ENCODE measurements around the gene ADARB1.

The ADARB1 gene

GRCh38 chr21:45074818-45075595 lies 627 bp downstream of the ADARB1 start:
- DNase-seq (ENCODE audit: low read depth in 2 of 2, low spot score in 1 of 2), result no peak

DNA sequence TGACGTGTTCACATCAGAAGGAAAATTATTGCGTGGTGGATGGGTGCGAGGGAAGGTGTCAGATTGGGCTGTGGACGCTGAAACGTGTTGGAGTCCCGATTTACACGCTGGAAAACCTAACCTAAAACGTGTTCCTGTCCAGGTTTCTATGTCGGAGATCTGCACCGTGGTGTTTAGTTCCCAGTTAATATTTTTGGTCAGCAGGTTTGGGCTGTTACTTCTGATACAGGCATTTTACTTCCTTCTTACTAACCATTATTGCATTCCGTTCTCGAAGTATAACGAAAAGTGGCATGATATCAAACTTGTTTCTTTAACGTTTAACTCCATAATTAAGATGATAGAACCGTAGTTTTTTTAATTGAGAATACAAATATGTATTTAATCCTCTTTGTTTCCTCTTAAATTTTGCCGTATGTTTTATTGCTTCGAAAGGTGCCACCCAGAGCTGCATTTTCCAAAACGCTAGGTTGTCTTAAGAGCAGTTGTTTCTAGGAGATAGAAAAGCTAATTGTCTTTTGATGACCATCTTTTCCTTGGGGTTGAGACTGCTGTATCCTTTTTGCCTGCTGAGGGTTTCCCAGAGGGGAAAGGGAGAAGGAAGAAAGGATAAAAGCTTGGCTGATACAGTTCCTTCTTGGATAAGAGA lies 1.3 kb downstream of the ADARB1 start:
- DNase-seq (ENCODE audit: low read depth in 2 of 2, low spot score in 1 of 2), result no peak

GRCh38 chr21:45076245-45076711 lies 1.9 kb downstream of the ADARB1 start:
- DNase-seq (ENCODE audit: low read depth in 2 of 2, low spot score in 1 of 2), result no peak

- DNase-seq (ENCODE audit: low read depth in 2 of 2, low spot score in 1 of 2), result no peak
Measured at GRCh38 chr21:45078371-45078770, 4.0 kb downstream of the ADARB1 start.

DNA sequence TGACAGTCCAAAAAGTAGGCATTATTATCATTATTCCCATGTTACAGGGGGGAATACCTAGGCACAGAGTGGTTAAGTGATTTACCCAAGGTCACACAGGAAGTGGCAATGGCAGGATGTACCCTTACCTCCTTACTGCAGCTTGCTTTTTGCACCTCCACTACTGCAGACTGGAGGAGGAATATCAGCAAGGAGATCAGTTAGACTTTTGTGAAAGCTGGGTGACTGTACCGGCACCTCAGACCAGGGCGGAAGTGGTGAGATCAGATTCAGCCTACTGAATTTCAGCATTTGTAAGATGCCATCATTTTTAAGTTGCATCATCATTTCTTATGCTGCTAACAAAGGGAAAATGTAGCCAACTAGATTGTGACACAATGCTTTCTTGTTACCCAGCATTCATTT lies 4.5 kb downstream of the ADARB1 start:
- DNase-seq (ENCODE audit: low read depth in 2 of 2, low spot score in 1 of 2), result peak; percentile 53 to 62

- DNase-seq (ENCODE audit: low read depth in 2 of 2, low spot score in 1 of 2), result no peak
Measured at GRCh38 chr21:45079351-45079750, 5.0 kb downstream of the ADARB1 start.

DNA sequence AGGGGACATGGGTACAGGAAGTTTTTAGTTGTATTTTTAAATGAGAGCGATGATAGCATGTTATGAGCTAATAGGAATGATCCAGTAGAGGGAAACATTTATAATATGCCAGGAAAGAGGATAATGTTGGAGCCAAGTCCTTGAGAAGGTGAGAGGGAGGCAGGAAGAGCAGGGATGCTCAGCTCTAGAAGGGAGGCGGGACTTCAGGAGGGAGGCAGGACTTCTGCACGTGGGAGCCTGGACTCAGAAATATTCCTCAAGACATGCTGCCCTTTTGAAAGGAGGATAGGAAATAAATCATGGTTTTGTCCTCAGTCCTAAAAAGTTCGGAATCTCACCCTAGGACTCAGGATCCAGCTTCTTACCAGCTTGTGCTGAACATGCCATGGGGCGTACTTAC lies 5.9 kb downstream of the ADARB1 start:
- DNase-seq (ENCODE audit: low read depth in 2 of 2, low spot score in 1 of 2), result no peak

DNA sequence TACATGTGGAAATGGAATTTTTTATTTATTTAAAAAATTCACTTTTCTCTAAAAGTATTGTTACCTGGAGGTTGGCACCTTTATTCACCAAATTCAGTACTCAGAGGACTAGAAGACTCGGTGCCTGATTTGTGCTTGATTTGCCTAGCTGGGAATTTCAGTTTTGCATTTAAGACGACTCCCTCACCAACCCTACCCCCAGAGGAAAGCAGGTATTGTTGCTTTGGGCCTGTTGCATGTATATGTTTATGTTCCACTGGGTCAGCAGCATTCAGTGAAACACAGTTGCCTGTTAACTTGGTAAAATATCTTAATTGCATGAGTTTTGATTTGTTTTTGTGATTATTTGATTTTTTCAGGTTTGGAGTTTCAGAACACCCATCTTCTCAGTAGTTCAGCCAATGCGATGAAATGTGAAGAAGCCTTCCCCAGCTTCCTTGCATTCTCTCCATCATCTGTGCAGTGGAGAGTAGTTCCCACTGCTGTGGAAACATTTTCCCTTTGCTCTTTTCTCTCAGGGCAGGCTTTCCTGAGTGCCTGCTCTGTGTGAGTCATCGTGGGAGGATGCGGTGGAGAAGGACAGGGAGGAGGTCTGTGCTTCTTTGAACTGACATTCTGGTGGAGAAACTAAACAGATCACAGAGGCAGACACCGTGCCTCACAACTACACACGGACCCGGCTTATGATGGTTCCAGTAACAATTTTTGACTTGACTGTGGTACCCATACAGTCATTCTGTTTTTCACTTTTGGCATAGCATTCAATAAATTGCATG lies 6.4 kb downstream of the ADARB1 start:
- DNase-seq (ENCODE audit: low read depth in 2 of 2, low spot score in 1 of 2), result no peak

GRCh38 chr21:45081636-45082035 lies 7.3 kb downstream of the ADARB1 start:
- DNase-seq (ENCODE audit: low read depth in 2 of 2, low spot score in 1 of 2), result no peak

GRCh38 chr21:45082736-45083135 lies 8.4 kb downstream of the ADARB1 start:
- no peak for DNase-seq (ENCODE audit: low read depth in 2 of 2, low spot score in 1 of 2)

DNA sequence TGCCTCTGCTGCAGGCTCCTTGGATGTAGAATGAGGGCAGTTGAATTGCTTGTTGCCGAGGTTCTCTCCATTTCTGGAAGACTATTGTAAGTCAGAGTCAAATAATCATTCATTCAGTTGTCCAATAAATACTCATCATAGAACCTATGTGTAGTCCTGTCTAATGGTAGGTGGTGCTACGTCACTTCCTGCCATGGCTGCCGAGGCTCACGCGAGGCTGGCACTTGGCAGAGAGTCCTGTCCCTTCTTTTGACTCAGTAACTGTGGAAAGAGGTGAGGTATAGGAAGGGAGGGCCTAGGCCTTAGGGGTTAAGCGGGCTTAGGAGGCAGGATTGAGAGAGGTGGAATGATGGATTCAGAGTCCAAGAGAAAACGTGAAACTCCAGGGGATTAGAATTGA lies 9.7 kb downstream of the ADARB1 start:
- DNase-seq (ENCODE audit: low read depth in 2 of 2, low spot score in 1 of 2), result no peak

DNA sequence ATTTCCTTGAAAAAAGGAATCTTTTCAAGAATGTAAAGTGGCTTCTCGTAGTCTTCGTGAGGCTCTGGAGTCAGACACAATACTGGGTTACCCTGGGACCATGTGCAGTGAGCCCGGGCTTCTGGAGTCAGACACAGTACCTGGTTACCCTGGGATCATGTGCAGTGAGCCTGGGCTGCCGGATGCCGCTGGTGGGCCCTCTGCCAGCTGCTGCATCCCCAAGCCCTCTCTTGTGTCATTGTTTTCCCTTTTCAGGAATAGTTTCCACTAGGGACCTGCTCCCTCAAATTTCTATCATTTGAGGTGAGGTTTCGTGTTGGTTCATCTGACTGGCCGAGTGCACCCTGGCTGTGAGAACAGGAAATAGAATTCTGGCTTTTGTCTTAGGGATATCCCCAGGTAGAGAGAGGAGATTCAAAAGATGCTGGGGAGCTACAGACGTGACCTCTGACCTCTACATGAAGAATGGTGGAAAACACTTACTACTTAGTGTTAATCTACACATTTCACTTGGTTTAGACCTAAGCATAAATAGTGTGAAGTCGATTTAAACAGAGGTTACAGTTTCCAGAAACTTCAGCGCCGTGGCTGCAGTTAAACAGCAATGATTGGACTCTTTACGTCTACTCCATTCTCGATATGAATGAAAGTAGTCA lies 10.6 kb downstream of the ADARB1 start:
- no peak for DNase-seq (ENCODE audit: low read depth in 2 of 2, low spot score in 1 of 2)

GRCh38 chr21:45085700-45086099 lies 11.3 kb downstream of the ADARB1 start:
- no peak for DNase-seq (ENCODE audit: low read depth in 2 of 2, low spot score in 1 of 2)

- no peak for DNase-seq (ENCODE audit: low read depth in 2 of 2, low spot score in 1 of 2)
Measured at GRCh38 chr21:45086337-45086958, 12.1 kb downstream of the ADARB1 start.

DNA sequence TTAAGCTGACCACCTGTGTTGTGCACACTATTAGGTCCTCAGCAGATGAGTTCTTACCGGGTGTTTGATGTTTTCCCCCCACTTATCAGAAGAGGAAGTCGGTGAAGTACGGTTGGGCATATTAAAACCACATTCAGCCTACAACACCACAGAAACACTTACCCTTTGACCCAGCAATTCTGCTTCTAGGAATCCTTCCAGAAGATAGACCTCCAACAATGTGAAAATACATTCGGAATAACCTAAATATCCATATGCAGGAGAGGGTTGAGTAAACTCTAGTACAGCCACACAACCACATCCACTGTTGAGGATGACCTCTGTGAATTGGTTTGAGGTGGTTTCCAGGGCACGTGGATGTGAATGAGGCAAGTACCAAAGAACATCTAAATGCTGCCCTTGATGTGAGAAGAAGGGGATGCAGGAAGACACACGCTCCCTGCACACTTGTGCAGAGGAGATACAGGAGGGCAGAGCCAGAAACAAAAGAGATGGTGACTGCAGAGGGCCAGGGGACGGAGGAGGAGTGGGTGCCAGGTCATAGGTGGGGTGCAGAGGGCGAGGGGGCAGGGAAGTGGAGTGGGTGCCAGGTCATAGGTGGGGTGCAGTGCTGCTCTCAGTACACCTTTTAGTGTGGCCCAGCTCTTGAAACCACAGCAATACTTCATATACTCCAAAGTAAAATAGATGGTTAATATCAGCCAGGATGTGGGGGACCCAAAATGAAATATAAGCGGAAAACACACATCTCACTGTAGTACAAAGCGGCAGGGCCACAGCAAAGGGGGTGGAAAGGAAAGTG lies 12.8 kb downstream of the ADARB1 start:
- no peak for DNase-seq (ENCODE audit: low read depth in 2 of 2, low spot score in 1 of 2)

DNA sequence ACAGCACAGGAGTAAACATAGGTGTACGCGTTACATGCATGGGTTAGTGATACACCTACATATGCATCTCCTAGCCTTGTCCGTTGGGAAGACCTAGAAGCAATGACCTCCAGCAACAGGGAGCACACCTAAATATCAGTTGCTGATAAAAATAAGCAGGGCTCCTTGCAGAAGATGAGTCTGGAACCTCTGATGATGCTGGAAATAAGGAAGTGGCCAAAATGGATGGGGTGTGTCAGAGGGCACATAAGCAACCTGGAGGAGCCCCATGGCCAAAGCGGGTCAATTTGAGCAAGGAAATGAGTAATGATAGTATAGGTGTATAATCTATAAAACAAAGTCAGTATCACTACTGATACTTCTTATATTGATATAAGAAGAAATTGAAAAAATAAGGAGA lies 13.7 kb downstream of the ADARB1 start:
- DNase-seq (ENCODE audit: low read depth in 2 of 2, low spot score in 1 of 2), result no peak

DNA sequence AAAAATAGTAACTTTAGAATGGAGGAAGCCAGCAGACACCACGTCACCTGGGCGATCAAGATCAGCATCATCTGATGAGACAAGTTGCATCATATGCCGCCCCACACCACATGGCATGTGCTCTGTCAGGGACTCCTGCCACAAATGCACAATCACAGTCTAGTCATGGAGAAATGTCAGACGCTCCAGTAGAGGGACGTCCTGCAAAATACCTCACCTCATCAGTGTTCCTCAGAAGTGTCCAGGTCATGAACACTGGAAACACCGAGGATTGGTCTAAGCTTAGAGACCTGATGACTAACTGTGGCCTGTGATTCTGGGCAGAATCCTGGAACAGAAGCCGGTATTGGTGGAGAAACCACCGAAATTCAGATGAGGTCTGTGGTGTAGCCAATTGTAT lies 14.3 kb downstream of the ADARB1 start:
- no peak for DNase-seq (ENCODE audit: low read depth in 2 of 2, low spot score in 1 of 2)

DNA sequence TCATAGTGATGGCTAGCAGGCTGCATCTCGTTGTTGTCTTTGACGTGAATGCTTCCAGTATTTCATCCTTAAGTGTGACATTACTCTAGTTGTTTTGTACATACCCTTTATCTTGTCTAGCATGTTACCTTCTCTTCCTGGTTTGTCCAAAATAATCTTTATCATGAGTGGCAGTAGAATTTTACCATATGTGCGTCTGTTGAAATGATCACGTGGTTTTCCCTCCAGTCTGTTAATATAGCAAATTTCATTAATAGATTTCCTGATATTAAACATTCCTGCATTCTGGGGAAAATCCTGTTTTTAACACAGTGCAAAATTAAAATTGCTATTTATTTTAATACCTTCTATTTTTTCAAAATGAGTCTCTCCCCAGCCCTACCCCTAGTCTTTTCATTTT lies 15.6 kb downstream of the ADARB1 start:
- no peak for DNase-seq (ENCODE audit: low read depth in 2 of 2, low spot score in 1 of 2)

DNA sequence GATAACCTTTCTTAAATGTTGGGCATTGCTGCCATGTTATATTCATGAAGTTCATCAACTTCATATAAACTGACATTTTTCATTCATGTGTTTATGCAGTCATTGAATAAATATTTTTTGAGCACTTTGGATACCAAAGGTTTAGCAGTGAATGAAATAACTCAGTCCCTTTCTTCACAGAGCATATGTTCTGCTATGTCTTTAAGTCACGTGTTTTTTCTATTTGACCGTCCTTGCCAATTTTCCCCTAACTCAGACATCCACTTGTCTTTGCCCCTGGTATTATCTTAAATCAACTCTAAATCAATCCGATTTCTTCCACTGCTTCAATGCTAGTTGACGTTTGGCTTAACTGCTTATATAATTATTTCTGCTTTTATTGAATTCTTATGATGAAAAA lies 16.6 kb downstream of the ADARB1 start:
- DNase-seq (ENCODE audit: low read depth in 2 of 2, low spot score in 1 of 2), result no peak

Data from stimulated activated CD8-positive, alpha-beta memory T cell treated with anti-CD3 and anti-CD28 coated beads, Interleukin-4, amount 100 ng/mL, for 4 hours (primary cell).